CD4-positive, alpha-beta T cell treated with Interleukin-17A for 4 hours (primary cell): ENCODE results near the gene PHF19.
A peak's percentile ranks its signal among the peaks of the same experiment; 100 is the strongest.

ENCODE experiments used
- DNase-seq: peaks from one replicate; pipeline ENCODE4 v3.0.0-alpha.2; 2020; ENCODE audit warnings: mixed read lengths

The PHF19 gene

GRCh38 chr9:120852240-120853010 lies 24.6 kb downstream of the PHF19 start:
- DNase-seq, result no peak

- DNase-seq, result no peak
Measured at GRCh38 chr9:120851449-120851848, 25.5 kb downstream of the PHF19 start.

- DNase-seq, result no peak
Measured at GRCh38 chr9:120850315-120850714, 26.7 kb downstream of the PHF19 start.

GRCh38 chr9:120846906-120847305 lies 30.1 kb downstream of the PHF19 start:
- DNase-seq, result no peak

GRCh38 chr9:120846251-120846889 lies 30.6 kb downstream of the PHF19 start:
- peak; percentile 50 for DNase-seq

GRCh38 chr9:120845255-120845654 lies 31.7 kb downstream of the PHF19 start:
- DNase-seq, result peak; percentile 53

GRCh38 chr9:120842685-120843485 lies 34.1 kb downstream of the PHF19 start, which contains the start of gene PSMD5:
Gene PSMD5 (minus strand): TSS chr9:120842922. CDS start chr9:120842909, 13 bp downstream.
- DNase-seq, result peak; percentile 91

- no peak for DNase-seq
Measured at GRCh38 chr9:120841930-120842684, 34.9 kb downstream of the PHF19 start.

GRCh38 chr9:120839146-120839545 lies 37.8 kb downstream of the PHF19 start:
- no peak for DNase-seq

- DNase-seq, result no peak
Measured at GRCh38 chr9:120837921-120838320, 39.1 kb downstream of the PHF19 start.

GRCh38 chr9:120833325-120833724 lies 43.7 kb downstream of the PHF19 start:
- DNase-seq, result no peak

- DNase-seq, result no peak
Measured at GRCh38 chr9:120832807-120833206, 44.2 kb downstream of the PHF19 start.

- no peak for DNase-seq
Measured at GRCh38 chr9:120830865-120831264, 46.1 kb downstream of the PHF19 start.

- DNase-seq, result no peak
Measured at GRCh38 chr9:120830151-120830550, 46.8 kb downstream of the PHF19 start.

GRCh38 chr9:120829650-120830049 lies 47.3 kb downstream of the PHF19 start:
- DNase-seq, result no peak

- DNase-seq, result no peak
Measured at GRCh38 chr9:120820095-120820494, 56.9 kb downstream of the PHF19 start.

GRCh38 chr9:120818595-120818994 lies 58.4 kb downstream of the PHF19 start:
- no peak for DNase-seq

- no peak for DNase-seq
Measured at GRCh38 chr9:120815075-120815474, 61.9 kb downstream of the PHF19 start.

- DNase-seq, result no peak
Measured at GRCh38 chr9:120808931-120809330, 68.1 kb downstream of the PHF19 start.

GRCh38 chr9:120807607-120808379 lies 69.2 kb downstream of the PHF19 start:
- DNase-seq, result no peak
